ENCODE results near the gene PIH1D2. TPM values are rescaled to one million over a fixed set of nuclear protein-coding genes. Genes with fewer than 3 reads are reported as not detected.

The PIH1D2 gene
- total RNA-seq, 1 experiment from 2014 or later: 4.8 TPM

GRCh38 chr11:112025707-112026106 lies 48.1 kb downstream of the PIH1D2 start:
- POLR2A ChIA-PET (ENCODE audit: unreplicated experiment): interaction anchor here (0.6 kb wide), 1 partner anchor 61 kb away, joined by 5 read pairs; the partner anchor contains the start of genes SDHD and TIMM8B
- TF ChIP-seq EZH2 (IDR thresholded peaks at IDR 0.05; ENCODE audit: low read depth): no peak
- no peak for TF ChIP-seq CTCF (conservative IDR thresholded peaks at IDR 0.05)

GRCh38 chr11:112024773-112025678 lies 48.8 kb downstream of the PIH1D2 start, which contains the start of gene DLAT:
Gene DLAT, plus strand, starts transcription at chr11:112025408. Its CDS starts 65 bp downstream, at chr11:112025473.
- no TSS peak for BruUV-seq (replicated peaks)
- TF ChIP-seq EZH2 (IDR thresholded peaks at IDR 0.05; ENCODE audit: low read depth) (no peak), CTCF (conservative IDR thresholded peaks at IDR 0.05) (no peak)
- no peaks in the 10 kb centered on the region for H3K9me3 ChIP-seq (ENCODE audit: insufficient read depth, low read depth)
- ChIA-PET POLR2A (ENCODE audit: unreplicated experiment) (interaction anchor here (0.7 kb wide), 1 partner anchor 98 kb away, joined by 3 read pairs; no protein-coding TSS in a partner anchor), CTCF (no interaction called here)
- peak within 1 kb of the TSS; percentile 76 for H3K27ac ChIP-seq
- peaks cover 9% of the 10 kb centered on the region for H3F3A ChIP-seq (ENCODE audit: insufficient read depth, low read depth)
- no peaks in the 10 kb centered on the region for H4K20me1 ChIP-seq (ENCODE audit: insufficient read depth)
- peaks cover 21% of the 10 kb centered on the region for H3K36me3 ChIP-seq (ENCODE audit: low read depth)
- H2AFZ ChIP-seq: peak within 1 kb of the TSS; percentile 96
- H3K9me2 ChIP-seq (ENCODE audit: insufficient read depth): no peaks in the 10 kb centered on the region
- H3K4me3 ChIP-seq: peak within 1 kb of the TSS; percentile 86
- DNase-seq: peak; percentile 83 to 85
- H3K4me1 ChIP-seq (replicated peaks; ENCODE audit: insufficient read depth): peaks cover 14% of the 10 kb centered on the region
- H3K79me2 ChIP-seq (ENCODE audit: low read depth): peaks cover 12% of the 10 kb centered on the region
- no peaks in the 10 kb centered on the region for H3K27me3 ChIP-seq (ENCODE audit: insufficient read depth, low read depth)
- intact Hi-C loops (cut with micrococcal nuclease; ENCODE audit: unreplicated experiment): loop anchor here (5.0 kb wide), 1 partner anchor 47 kb away; the partner anchor contains the start of genes NKAPD1 and PIH1D2
- H3K4me2 ChIP-seq: peak within 1 kb of the TSS; percentile 97

More at GRCh38 chr11:112025707-112026106, 48.1 kb downstream of the PIH1D2 start:
- Histone ChIP-seq H3K27ac (peak overlapping the region; percentile 76), H3K4me1 (replicated peaks; ENCODE audit: insufficient read depth) (peaks cover 14% of the 10 kb centered on the region), H3K27me3 (ENCODE audit: insufficient read depth, low read depth) (no peaks in the 10 kb centered on the region), H2AFZ (peak overlapping the region; percentile 96), H3K4me3 (peak overlapping the region; percentile 86), H4K20me1 (ENCODE audit: insufficient read depth) (no peaks in the 10 kb centered on the region), H3K9me2 (ENCODE audit: insufficient read depth) (no peaks in the 10 kb centered on the region), H3K36me3 (ENCODE audit: low read depth) (peaks cover 26% of the 10 kb centered on the region), H3K4me2 (peak overlapping the region; percentile 97), H3K79me2 (ENCODE audit: low read depth) (peaks cover 13% of the 10 kb centered on the region), H3K9me3 (ENCODE audit: insufficient read depth, low read depth) (no peaks in the 10 kb centered on the region), H3F3A (ENCODE audit: insufficient read depth, low read depth) (peaks cover 12% of the 10 kb centered on the region)
- CTCF ChIA-PET: no interaction called here
- intact Hi-C loops (cut with micrococcal nuclease; ENCODE audit: unreplicated experiment): loop anchor here (5.0 kb wide), 1 partner anchor 47 kb away; the partner anchor contains the start of genes NKAPD1 and PIH1D2
- DNase-seq: no peak
- BruUV-seq (replicated peaks): TSS peak; percentile 56

- intact Hi-C loops (cut with micrococcal nuclease; ENCODE audit: unreplicated experiment): no loop called here
- H3F3A ChIP-seq (ENCODE audit: insufficient read depth, low read depth): peaks cover 9% of the 10 kb centered on the region
- no peak for TF ChIP-seq CTCF (conservative IDR thresholded peaks at IDR 0.05)
- TF ChIP-seq EZH2 (IDR thresholded peaks at IDR 0.05; ENCODE audit: low read depth): no peak
- peaks cover 12% of the 10 kb centered on the region for H3K79me2 ChIP-seq (ENCODE audit: low read depth)
- DNase-seq: no peak
- H3K27ac ChIP-seq: peak overlapping the region; percentile 76
- ChIA-PET CTCF (no interaction called here), POLR2A (ENCODE audit: unreplicated experiment) (no interaction called here)
- H3K36me3 ChIP-seq (ENCODE audit: low read depth): peaks cover 15% of the 10 kb centered on the region
- H3K4me1 ChIP-seq (replicated peaks; ENCODE audit: insufficient read depth): peaks cover 14% of the 10 kb centered on the region
- no peaks in the 10 kb centered on the region for H3K27me3 ChIP-seq (ENCODE audit: insufficient read depth, low read depth)
- H4K20me1 ChIP-seq (ENCODE audit: insufficient read depth): no peaks in the 10 kb centered on the region
- H3K4me2 ChIP-seq: peak overlapping the region; percentile 97
- H2AFZ ChIP-seq: peak overlapping the region; percentile 96
- TSS peak; percentile 69 for BruUV-seq (replicated peaks)
- no peaks in the 10 kb centered on the region for H3K9me2 ChIP-seq (ENCODE audit: insufficient read depth)
- peak overlapping the region; percentile 86 for H3K4me3 ChIP-seq
- no peaks in the 10 kb centered on the region for H3K9me3 ChIP-seq (ENCODE audit: insufficient read depth, low read depth)
Measured at GRCh38 chr11:112024178-112024772, 49.5 kb downstream of the PIH1D2 start.

Data from PC-9 (cell line).